Posterior cingulate gyrus (tissue), 11 donors: ENCODE measurements around the gene TMEM119.
"Not testable (repeated sequence)": the region's sequence is repeated elsewhere in the genome, so short reads cannot be mapped to it uniquely, and the experiment has no call there.

Experiments
- DNase-seq, 10 donors: peaks; one replicate each; pipeline versions ENCODE4 v3.0.0 to v3.0.0-alpha.2; 2020 to 2021; ENCODE audit warnings: mixed read lengths in 3 of 10
- intact Hi-C: fragments of 100-400 bp; cut with DNase I; formaldehyde crosslinking; loops from one replicate; pipeline ENCODE4 v1.15.1; 2023

Gene TMEM119

DNA sequence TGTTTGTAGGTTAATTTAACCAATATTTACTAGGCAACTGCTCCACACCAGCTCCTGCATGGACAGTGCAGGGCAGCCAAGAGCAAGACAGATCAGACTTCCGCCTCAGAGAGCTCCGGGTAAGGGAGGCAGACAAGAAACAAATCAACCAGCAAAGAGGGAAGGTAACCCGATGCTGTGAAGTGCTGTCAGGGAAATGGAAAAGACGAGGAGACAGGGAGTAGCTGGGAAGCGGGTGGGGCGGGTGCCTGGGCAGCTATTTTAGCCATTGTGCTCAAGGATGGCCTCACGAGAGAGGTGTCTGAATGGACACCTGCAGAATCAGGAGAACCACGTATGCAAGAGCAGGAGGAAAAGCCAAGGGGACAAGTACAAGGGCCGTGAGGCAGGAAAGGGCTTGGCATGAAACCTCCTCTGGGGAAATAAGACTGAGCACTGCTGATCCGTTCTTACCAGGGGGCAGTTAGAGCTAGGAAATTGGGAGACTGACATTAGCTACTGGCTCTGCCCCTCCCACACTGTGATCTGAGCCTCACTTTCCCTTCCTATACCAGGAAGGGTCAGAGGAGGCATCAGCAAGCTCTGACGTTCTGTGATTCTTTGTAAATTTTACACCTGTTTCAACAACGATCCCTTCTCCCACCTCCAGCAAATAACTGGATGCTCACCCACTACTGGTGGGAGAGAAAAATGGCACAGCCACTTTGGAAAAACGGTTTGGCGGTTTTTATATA is 6.5 kb upstream of the TMEM119 start:
- DNase-seq = peak in 1 of 10 donors; percentile 55
- intact Hi-C loops = no loop called here

DNA sequence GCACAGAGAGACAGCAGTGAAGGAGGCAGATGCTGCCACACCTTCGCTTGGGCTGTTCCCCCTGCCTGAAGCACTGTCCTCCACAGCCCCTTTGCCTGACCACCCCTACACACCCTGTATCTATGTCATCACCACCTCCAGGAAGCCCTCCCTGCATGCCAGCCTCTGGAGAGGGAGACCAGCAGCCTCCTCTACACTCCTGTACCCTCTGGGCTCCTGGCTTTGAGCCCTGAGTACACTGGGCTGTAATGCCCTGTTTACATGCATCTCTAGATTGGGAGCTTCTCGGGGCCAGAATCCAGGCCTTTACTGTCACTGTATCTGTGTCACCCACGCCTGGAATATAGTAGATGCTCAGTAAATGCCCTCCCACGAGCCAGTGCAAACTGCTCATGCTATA is 5.9 kb upstream of the TMEM119 start:
- intact Hi-C loops = no loop called here
- DNase-seq = no peak

DNA sequence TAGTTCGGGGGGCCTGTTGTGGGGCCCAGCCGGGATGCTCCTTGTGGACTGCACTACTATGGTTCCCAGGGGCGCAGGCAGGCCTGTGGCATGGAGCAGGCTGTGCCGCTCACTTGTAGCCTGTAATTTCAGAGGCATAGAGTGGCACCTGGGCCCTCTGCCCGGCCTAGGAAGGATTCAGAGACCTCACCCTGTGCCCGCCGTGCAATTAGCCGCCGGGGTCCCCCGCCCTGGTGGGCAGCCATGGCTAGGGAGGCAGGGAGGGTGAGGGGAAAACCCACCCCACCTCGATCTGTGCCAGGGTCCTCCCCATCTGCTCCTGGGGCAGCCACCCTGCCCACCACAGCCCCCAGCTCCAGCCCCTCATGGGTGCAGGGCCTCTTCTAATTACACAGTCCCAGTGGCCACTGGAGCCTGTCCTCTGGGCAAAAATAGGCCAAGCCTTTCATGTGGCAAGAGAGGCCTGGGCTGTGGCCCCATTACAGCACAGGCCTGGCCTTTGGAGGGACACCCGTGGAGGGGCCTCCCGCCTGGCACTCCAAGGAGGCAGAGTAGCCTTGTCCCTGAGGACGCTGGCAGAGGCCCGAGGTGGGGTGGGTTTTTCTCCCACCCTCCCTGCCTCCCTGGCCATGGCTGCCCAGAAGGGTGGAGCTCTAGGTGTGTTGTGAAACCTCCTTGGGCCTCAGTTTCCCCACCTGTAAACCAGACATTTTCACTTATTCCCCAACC is 5.3 kb upstream of the TMEM119 start:
- DNase-seq = peak in 2 of 10 donors; percentile 57 to 79
- intact Hi-C loops = no loop called here

DNA sequence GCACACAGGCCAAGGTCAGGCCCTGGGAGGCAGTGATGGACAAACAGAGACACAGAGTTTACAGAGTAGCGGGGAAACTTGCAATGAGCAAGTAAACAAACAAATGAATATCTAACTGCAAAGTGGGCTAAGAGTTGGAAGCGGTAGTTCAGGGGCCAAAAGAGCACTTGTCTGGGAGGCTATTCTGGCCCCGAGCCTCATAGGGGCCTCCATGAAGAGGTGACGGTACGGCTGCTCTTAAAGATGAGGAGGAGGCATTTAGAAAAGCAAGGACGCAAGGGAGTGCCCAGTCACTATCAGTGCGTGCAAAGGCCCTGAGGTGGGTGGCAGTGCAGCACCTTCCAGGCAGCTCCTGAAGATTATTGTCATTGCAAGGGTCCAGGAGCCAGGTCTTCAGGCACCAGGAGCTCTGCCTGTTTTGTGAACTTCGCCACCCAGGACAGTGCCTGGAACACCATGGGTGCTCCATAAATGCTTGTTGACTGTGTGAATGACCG is 4.4 kb upstream of the TMEM119 start:
- intact Hi-C loops = no loop called here
- DNase-seq = peak in 1 of 10 donors; percentile 35

DNA sequence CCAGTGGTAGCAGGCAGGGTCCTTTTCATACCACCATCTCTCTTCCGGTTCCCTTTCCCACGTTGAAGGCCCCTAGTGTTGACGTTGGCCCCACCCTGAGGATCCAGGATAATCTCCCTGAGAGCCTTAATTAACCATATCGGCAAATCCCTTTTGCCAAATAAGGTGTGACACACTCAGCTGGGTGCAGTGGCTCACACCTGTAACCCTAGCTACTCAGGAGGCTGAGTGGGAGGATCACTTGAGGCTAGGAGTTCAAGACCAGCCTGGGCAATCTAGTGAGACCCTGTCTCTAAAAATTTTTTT is 2.8 kb upstream of the TMEM119 start:
- intact Hi-C loops = no loop called here

DNA sequence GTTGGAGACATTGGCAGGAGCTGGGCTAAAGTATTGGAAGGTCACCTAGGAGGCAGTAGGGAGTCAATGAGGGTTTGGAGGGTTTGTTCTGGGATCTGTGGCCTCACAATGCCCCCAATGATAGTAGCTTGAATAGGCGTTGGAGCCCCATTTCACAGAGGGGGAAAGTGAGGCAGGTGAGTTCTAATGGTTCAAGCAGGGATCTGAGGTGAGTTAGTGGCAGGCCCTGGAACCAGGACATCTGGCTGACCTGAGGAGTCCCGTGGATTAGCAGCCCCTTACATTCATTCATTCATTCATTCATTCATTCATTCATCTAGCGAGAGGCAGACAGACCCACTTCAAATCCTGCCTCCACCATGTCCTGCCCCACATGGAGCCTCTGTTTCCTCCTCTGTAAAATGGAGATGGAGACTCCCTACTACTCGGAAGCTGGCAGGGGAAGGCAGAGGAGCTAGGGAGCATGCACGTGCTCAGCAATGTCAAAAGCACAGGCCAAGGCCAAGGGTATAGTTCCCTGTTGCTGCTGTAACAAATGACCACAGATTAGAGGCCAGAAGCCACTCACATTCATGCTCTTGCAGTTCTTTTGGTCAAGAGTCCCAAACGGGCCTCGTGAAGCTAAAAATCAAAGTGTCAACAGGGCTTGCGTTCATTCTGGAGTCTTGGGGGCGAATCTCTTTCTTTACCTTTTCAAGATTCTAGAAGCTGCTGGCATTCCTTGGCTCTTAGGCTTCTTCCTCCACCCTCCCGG is 2.2 kb upstream of the TMEM119 start:
- intact Hi-C loops = no loop called here
- peak in 1 of 10 donors; percentile 19 for DNase-seq

More for the DNA sequence above, 2.8 kb upstream of the TMEM119 start:
- peak in 1 of 10 donors; percentile 8 for DNase-seq

- intact Hi-C loops = no loop called here
- peak in 1 of 10 donors; percentile 35 for DNase-seq
These were observed 1.7 kb upstream of the TMEM119 start for GRCh38 chr12:108599541-108599940.

- intact Hi-C loops = no loop called here
- DNase-seq = peak in 1 of 10 donors; percentile 15
These were observed 818 bp upstream of the TMEM119 start for GRCh38 chr12:108598553-108599250.

DNA sequence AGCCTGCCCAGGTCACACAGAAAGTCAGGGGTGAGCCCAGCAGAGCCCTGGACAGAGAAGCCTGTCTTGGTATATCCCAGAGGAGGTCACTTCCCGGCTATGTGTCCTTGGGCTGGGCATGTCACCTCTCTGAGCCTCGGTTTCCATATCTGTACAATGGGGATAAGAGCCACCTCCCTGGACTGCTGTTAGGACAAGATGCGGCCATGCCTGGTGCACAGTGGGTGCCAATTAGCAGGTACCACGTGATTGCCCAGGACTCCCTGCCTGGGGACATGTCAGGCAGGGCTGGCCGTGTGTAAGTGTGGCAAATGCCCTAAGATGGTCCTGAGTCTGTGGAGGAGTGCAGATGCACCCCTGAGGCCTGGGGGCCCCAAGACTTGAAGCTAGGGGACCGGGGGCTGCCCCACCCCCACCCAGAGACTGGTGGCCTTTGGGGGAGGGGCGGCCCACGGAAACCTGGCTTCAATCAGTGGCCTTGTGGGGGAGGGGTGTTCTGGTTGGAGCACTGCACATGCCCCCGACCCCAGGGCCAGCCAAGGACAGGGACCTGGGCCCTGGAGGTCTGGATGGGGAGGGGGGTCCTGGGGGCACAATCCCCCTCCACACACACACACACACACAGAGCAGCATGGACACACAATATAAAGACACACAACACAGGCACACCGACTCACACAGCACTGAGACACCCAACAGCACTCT is 878 bp downstream of the TMEM119 start:
- DNase-seq = peak in 2 of 10 donors; percentile 47 to 70
- intact Hi-C loops = no loop called here

- DNase-seq = peak in 2 of 10 donors; percentile 59
- intact Hi-C loops = no loop called here
These were observed 1.9 kb downstream of the TMEM119 start for GRCh38 chr12:108595711-108596647.

DNA sequence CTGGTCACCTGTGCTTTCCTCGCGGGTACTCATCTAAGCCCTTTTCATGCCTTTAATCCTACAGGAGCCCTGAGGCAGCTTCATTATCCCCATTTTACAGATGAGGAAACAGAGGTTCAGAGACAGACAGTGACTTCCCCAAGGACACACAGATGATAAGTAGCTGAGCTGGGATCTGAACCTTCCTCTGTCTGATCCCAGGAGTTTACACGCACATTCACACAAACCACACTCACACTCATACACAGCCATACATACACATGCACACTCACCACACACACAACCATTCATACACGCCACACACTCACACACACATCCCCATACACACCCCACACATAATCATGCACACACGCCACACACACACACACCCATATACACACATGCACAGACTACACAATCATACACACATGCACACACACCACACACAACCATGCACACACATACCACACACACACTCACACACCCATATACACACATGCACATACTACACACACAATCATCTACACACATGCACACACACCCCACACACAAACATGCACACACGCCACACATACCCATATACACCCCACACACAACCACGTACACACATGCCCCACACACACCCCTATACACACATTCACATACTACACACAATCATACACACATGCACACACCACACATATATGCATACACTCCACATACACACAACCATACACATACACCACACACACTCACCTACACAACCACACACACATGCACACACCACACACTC is 2.7 kb downstream of the TMEM119 start:
- peak in 1 of 10 donors; percentile 1 for DNase-seq
- intact Hi-C loops = no loop called here

DNA sequence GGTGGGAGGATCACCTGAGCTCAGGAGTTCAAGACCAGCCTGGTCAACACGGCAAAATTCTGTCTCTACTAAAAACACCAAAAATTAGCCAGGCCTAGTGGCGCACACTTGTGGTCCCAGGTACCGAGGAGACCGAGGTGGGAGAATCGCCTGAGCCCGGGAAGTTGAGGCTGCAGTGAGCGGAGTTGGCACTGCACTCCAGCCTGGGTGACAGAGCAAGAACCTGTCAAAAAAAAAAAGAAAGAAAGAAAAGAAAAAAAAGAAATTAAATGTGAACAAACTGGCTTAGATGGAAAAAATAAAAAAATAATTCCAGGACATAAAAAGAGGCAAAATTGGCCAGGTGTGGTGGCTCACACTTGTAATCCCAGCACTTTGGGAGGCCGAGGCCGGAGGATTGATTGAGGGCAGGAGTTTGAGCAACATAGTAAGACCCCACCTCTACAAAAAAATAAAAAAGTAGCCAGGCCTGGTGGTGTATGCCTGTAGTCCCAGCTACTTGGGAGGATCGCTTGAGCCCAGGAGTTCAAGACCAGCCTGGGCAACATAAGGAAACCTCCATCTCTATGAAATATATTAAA is 3.5 kb downstream of the TMEM119 start:
- DNase-seq = peak in 2 of 10 donors; percentile 62 to 63
- intact Hi-C loops = no loop called here

GRCh38 chr12:108592033-108592909 is 5.6 kb downstream of the TMEM119 start:
- DNase-seq = peak in 2 of 10 donors; percentile 56 to 59
- intact Hi-C loops = no loop called here

DNA sequence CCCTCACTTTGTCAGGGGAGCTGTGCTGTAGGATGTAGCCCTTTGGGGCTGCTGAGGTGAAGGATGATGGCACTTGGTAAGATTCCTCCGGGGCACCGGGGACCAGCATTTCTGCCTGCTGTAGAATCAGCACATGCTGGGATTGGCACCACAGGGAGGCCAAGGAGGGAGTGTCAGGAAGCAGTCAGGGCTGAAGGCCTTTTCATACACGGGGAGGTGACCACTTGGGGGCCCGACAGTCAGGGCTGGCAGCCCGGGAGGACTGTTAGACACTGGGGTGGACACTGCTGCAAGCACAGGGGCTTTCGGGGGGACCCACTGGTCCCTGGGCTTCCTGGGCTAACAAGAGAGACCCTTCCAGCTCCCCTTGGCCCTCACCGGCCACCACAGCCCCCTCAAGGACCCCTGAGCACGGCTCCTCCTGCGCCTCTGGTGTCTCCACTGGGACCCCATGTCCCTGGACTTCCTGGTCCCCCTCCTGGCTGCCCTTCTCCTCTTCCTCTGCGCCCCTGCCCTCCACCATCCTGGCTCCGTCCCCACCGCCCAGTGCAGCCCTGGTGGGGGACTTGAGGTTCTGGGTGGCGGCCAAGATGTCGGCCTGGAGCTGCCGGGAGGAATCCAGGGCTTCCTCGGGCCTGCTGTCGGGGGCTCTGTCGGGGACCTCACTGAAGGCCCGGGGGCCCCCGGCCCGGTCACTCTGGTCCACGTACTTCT is 6.5 kb downstream of the TMEM119 start:
- DNase-seq = peak in 2 of 10 donors; percentile 56 to 63
- intact Hi-C loops = no loop called here

DNA sequence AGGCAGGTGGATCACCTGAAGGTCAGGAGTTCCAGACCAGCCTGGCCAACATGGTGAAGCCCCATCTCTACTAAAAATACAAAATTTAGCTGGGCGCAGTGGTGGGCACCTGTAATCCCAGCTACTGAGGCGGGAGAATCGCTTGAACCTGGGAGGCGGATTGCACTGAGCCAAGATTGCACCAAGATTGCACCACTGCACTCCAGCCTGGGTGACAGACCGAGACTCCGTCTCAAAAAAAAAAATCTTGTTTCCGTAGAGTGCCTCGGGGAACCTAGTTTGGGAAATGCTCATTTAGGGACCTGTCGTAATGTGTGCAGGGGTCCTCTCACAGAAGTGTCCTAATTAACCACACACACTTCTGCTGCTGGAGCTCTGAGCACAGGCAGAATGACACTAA is 7.4 kb downstream of the TMEM119 start:
- intact Hi-C loops = not testable (repeated sequence)
- DNase-seq = peak in 2 of 10 donors; percentile 11 to 55

DNA sequence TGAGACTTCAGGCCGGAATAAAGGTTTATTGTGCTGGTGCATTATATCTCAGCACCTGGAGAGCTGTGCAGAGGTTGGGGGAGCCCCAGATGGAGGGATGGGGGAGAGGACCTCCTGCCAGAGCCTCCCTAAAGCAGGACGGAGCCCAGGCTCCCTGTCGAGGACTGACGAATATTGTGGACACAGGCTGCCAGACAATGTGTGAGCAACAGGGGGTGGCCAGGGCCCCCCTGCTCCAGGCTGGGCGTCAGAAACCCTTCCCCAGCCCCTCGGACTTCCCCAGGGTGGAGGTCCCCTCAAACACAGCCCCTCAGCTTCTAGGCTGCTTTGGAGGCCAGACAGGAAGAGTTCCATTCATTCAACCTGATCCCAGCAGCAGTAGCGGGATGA is 8.0 kb downstream of the TMEM119 start:
- intact Hi-C loops = no loop called here
- DNase-seq = peak in 2 of 10 donors; percentile 57 to 75
